GM12892 (cell line): ENCODE results near the gene COPS4.

ENCODE experiments used
- POLR2A ChIP-seq: IDR thresholded peaks from 2 replicates; pipeline ENCODE4 v1.6.1; 2011; ENCODE audit warnings: low read depth, low read length, control low read depth
- POLR2AphosphoS5 ChIP-seq: IDR thresholded peaks from 2 replicates; pipeline ENCODE4 v1.6.1; 2011; ENCODE audit warnings: low read depth, low read length, control low read depth
- TAF1 ChIP-seq: IDR thresholded peaks from 2 replicates; pipeline ENCODE4 v1.6.1; 2011; ENCODE audit warnings: low read depth, mild to moderate bottlenecking, control low read depth, low read length, borderline replicate concordance

DNA sequence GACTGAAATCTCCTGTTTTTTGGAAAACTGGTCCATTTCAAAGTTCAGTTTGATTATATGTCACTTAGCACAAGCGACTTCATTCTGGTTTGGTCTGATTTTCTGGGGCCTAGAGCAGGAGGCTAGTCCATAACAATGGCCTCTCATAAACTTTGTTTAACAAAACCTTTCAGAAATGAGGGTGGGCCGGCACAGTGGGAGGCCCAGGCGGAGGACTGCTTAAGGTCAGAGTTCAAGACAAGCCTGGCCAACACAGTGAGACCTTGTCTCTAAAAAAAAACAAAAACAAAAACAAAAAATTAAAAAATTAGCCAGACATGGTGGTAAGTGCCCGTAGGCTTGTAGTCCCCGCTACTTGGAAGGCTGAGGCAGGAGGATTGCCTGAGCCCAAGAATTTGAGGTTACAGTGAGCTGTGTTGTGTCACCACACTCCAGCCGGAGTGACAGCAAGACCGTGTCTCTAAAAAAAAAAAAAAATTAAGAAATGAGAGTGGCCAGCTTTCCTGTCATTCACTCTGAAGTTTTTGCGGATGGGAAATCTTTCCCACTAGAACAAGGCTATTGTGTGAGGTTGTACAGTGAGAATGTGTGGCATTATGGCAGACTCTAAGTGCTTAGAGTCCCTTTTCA, 80.8 kb downstream of the COPS4 start:
- TF ChIP-seq POLR2A (no peak), TAF1 (no peak), POLR2AphosphoS5 (no peak)
